ENCODE measurements around the gene TM2D1. TPM values are rescaled to one million over a fixed set of nuclear protein-coding genes. Genes with fewer than 3 reads are reported as not detected.

The TM2D1 gene
- polyA plus RNA-seq, 1 donor from 2014 or later, result 161 TPM

GRCh38 chr1:61746813-61747212, 21.9 kb upstream of the TM2D1 start:
- H3K36me3 ChIP-seq (ENCODE audit: insufficient read depth, low read length), result no peaks in the 10 kb centered on the region
- TF ChIP-seq EP300 (conservative IDR thresholded peaks at IDR 0.05; ENCODE audit: poor library complexity, severe bottlenecking), result no peak
- TF ChIP-seq REST (IDR thresholded peaks at IDR 0.05; ENCODE audit: borderline replicate concordance), result no peak
- no peak for TF ChIP-seq EZH2 (IDR thresholded peaks at IDR 0.05; ENCODE audit: borderline replicate concordance, insufficient read depth, low read length, poor library complexity, severe bottlenecking)
- TF ChIP-seq RAD21 (conservative IDR thresholded peaks at IDR 0.05), result no peak
- TF ChIP-seq TAF1 (IDR thresholded peaks at IDR 0.05; ENCODE audit: low read depth), result no peak
- TF ChIP-seq POLR2AphosphoS5 (IDR thresholded peaks at IDR 0.05), result no peak
- TF ChIP-seq SMC3 (conservative IDR thresholded peaks at IDR 0.05; ENCODE audit: poor library complexity), result no peak
- TF ChIP-seq MXI1 (conservative IDR thresholded peaks at IDR 0.05; ENCODE audit: poor library complexity, severe bottlenecking), result no peak
- TF ChIP-seq CTCF (IDR thresholded peaks at IDR 0.05; ENCODE audit: poor library complexity, severe bottlenecking), result no peak

GRCh38 chr1:61743716-61744580, 19.0 kb upstream of the TM2D1 start:
- no peaks in the 10 kb centered on the region for H3F3A ChIP-seq (ENCODE audit: insufficient read depth, low read length, poor library complexity, severe bottlenecking)
- H3K27me3 ChIP-seq (ENCODE audit: insufficient read depth, low read depth, low read length), result peaks cover 4% of the 10 kb centered on the region
- no peak overlapping the region for H3K27ac ChIP-seq (ENCODE audit: low read length)
- H3K4me2 ChIP-seq (ENCODE audit: low read length), result no peak overlapping the region
- no peaks in the 10 kb centered on the region for H3K9me2 ChIP-seq (ENCODE audit: insufficient read depth, low read length)
- no peaks in the 10 kb centered on the region for H3K9me3 ChIP-seq (ENCODE audit: low read length)
- H3K9ac ChIP-seq (ENCODE audit: low read length), result no peak overlapping the region
- no peak for TF ChIP-seq RAD21 (conservative IDR thresholded peaks at IDR 0.05)
- TF ChIP-seq SMC3 (conservative IDR thresholded peaks at IDR 0.05; ENCODE audit: poor library complexity), result no peak
- TF ChIP-seq EZH2 (IDR thresholded peaks at IDR 0.05; ENCODE audit: borderline replicate concordance, insufficient read depth, low read length, poor library complexity, severe bottlenecking), result no peak
- TF ChIP-seq POLR2AphosphoS5 (IDR thresholded peaks at IDR 0.05), result no peak
- TF ChIP-seq REST (IDR thresholded peaks at IDR 0.05; ENCODE audit: borderline replicate concordance), result no peak
- TF ChIP-seq CTCF (IDR thresholded peaks at IDR 0.05; ENCODE audit: poor library complexity, severe bottlenecking), result no peak
- TF ChIP-seq TAF1 (IDR thresholded peaks at IDR 0.05; ENCODE audit: low read depth), result no peak
- no peak for TF ChIP-seq EP300 (conservative IDR thresholded peaks at IDR 0.05; ENCODE audit: poor library complexity, severe bottlenecking)
- no peak for TF ChIP-seq MXI1 (conservative IDR thresholded peaks at IDR 0.05; ENCODE audit: poor library complexity, severe bottlenecking)
- H3K36me3 ChIP-seq (ENCODE audit: insufficient read depth, low read length), result no peaks in the 10 kb centered on the region
- H4K20me1 ChIP-seq (ENCODE audit: insufficient read depth), result no peaks in the 10 kb centered on the region
- peak overlapping the region; percentile 69 for H3K4me3 ChIP-seq (ENCODE audit: low read length)
- no peaks in the 10 kb centered on the region for H3K79me2 ChIP-seq (replicated peaks; ENCODE audit: insufficient read depth, low read length)
- H2AFZ ChIP-seq (ENCODE audit: low read depth, low read length), result no peak overlapping the region

More at GRCh38 chr1:61746813-61747212, 21.9 kb upstream of the TM2D1 start:
- Histone ChIP-seq H4K20me1 (ENCODE audit: insufficient read depth) (no peaks in the 10 kb centered on the region), H2AFZ (ENCODE audit: low read depth, low read length) (no peak overlapping the region), H3F3A (ENCODE audit: insufficient read depth, low read length, poor library complexity, severe bottlenecking) (no peaks in the 10 kb centered on the region), H3K9ac (ENCODE audit: low read length) (no peak overlapping the region), H3K27ac (ENCODE audit: low read length) (no peak overlapping the region), H3K27me3 (ENCODE audit: insufficient read depth, low read depth, low read length) (peaks cover 4% of the 10 kb centered on the region), H3K4me2 (ENCODE audit: low read length) (no peak overlapping the region), H3K4me3 (ENCODE audit: low read length) (no peak overlapping the region), H3K9me3 (ENCODE audit: low read length) (no peaks in the 10 kb centered on the region), H3K79me2 (replicated peaks; ENCODE audit: insufficient read depth, low read length) (no peaks in the 10 kb centered on the region), H3K9me2 (ENCODE audit: insufficient read depth, low read length) (no peaks in the 10 kb centered on the region)

Measured in neural cell (in vitro differentiated cells).